ACC112 (cell line): ENCODE data around the gene LSM5.
A peak's percentile ranks its signal among the peaks of the same experiment; 100 is the strongest.

Experiments used
- H2AFZ ChIP-seq: fragments of 200-600 bp; sonication (generic); one replicate; pipeline ENCODE4 v1.6.0; 2017; ENCODE audit warnings: antibody characterized with exemption, low read length; ENCODE audit not compliant: unreplicated experiment
- H3K27ac ChIP-seq: fragments of 200-600 bp; sonication (generic); 2 replicates; pipeline ENCODE4 v1.5.1; 2014; ENCODE audit warnings: low read depth, mild to moderate bottlenecking, antibody characterized with exemption, low read length, moderate library complexity
- H3K27me3 ChIP-seq: fragments of 200-600 bp; sonication (generic); 2 replicates; pipeline ENCODE4 v1.6.1; 2014; ENCODE audit warnings: mild to moderate bottlenecking, antibody characterized with exemption, low read length, moderate library complexity, mixed read lengths; ENCODE audit not compliant: insufficient read depth
- H3K36me3 ChIP-seq: fragments of 200-600 bp; sonication (generic); 2 replicates; pipeline ENCODE4 v1.6.1; 2016; ENCODE audit warnings: mild to moderate bottlenecking, antibody characterized with exemption, low read length, moderate library complexity, mixed read lengths; ENCODE audit not compliant: insufficient read depth
- H3K4me1 ChIP-seq: fragments of 200-600 bp; sonication (generic); one replicate; pipeline ENCODE4 v1.6.1; 2016; ENCODE audit warnings: low read length, mixed read lengths; ENCODE audit not compliant: insufficient read depth, unreplicated experiment, control insufficient read depth
- H3K4me3 ChIP-seq: fragments of 200-600 bp; sonication (generic); 2 replicates; pipeline ENCODE4 v1.5.1; 2014; ENCODE audit warnings: mild to moderate bottlenecking, low read depth, low read length
- H3K79me2 ChIP-seq: fragments of 200-600 bp; sonication (generic); one replicate; pipeline ENCODE4 v1.6.0; 2016; ENCODE audit warnings: low read length; ENCODE audit not compliant: control insufficient read depth, unreplicated experiment, insufficient read depth

Gene LSM5

GRCh38 chr7:32490127-32490796, at the start of gene LSM5:
TSS of gene LSM5 (minus strand) at chr7:32490380. CDS start at chr7:32490365, 15 bp downstream.
- Histone ChIP-seq H3K4me1 (peaks cover 16% of the 10 kb centered on the region), H3K27ac (peak within 1 kb of the TSS; percentile 69), H3K4me3 (peak within 1 kb of the TSS; percentile 95), H2AFZ (peak within 1 kb of the TSS; percentile 98), H3K27me3 (no peaks in the 10 kb centered on the region), H3K36me3 (peaks cover 4% of the 10 kb centered on the region; the same call in 1 of the 2 replicates), H3K79me2 (peaks cover 22% of the 10 kb centered on the region)

GRCh38 chr7:32539366-32539765, 49.2 kb upstream of the LSM5 start:
- Histone ChIP-seq H3K36me3 (no peaks in the 10 kb centered on the region), H3K4me1 (peaks cover 8% of the 10 kb centered on the region), H3K27me3 (no peaks in the 10 kb centered on the region), H3K4me3 (no peak overlapping the region), H2AFZ (no peak overlapping the region), H3K79me2 (peaks cover 47% of the 10 kb centered on the region), H3K27ac (no peak overlapping the region)

GRCh38 chr7:32537760-32538159, 47.6 kb upstream of the LSM5 start:
- Histone ChIP-seq H3K27me3 (no peaks in the 10 kb centered on the region), H3K4me3 (no peak overlapping the region), H3K27ac (no peak overlapping the region), H3K4me1 (peaks cover 8% of the 10 kb centered on the region), H3K36me3 (no peaks in the 10 kb centered on the region), H2AFZ (no peak overlapping the region), H3K79me2 (peaks cover 42% of the 10 kb centered on the region)

DNA sequence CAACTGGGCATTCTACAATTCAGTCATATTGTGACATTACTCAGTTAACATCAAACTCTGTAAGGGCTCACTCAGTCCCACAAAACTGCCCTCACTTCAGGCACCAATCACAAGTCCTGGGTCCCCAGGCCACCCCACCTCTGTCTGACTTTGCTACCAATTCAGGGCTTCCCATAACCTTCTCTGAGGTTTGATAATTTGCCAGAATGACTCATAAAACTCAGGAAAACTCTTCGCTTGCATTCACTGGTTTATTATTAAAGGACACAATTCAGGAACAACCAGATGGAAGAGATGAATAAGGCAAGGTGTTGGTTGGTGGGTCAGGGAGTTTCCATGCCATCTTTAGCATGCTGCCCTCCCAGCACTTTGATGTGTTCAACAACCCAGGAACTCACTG, 46.4 kb upstream of the LSM5 start:
- peaks cover 43% of the 10 kb centered on the region for H3K79me2 ChIP-seq
- H3K4me1 ChIP-seq = peaks cover 8% of the 10 kb centered on the region
- no peak overlapping the region for H3K27ac ChIP-seq
- no peaks in the 10 kb centered on the region for H3K27me3 ChIP-seq
- H3K36me3 ChIP-seq = no peaks in the 10 kb centered on the region
- H2AFZ ChIP-seq = no peak overlapping the region
- H3K4me3 ChIP-seq = no peak overlapping the region

DNA sequence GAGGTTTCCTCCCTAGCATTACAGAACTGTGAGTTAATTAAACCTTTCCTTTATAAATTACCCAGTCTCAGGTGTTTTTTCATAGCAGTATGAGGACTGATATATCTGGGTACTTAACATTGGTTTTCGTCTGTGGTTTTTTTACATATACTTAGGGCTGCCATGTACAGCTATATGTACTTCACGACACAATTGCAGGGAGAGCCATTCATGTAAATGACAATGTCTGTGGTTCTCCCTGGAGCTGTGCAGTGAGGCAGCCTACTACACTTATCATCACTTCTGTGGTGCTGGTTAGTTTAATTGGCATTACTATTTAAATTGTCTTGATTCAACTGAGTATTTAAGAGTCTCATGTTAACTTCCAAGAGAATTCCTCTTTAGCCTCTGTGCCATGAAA, 45.8 kb upstream of the LSM5 start:
- Histone ChIP-seq H3K27ac (no peak overlapping the region), H3K27me3 (no peaks in the 10 kb centered on the region), H3K36me3 (no peaks in the 10 kb centered on the region), H3K4me1 (peaks cover 8% of the 10 kb centered on the region), H3K79me2 (peaks cover 43% of the 10 kb centered on the region), H2AFZ (no peak overlapping the region), H3K4me3 (no peak overlapping the region)

- Histone ChIP-seq H3K27me3 (no peaks in the 10 kb centered on the region), H3K4me1 (peaks cover 8% of the 10 kb centered on the region), H3K79me2 (peaks cover 43% of the 10 kb centered on the region), H3K4me3 (no peak overlapping the region), H3K27ac (no peak overlapping the region), H2AFZ (no peak overlapping the region), H3K36me3 (no peaks in the 10 kb centered on the region)
Measured at GRCh38 chr7:32535162-32535702, 45.1 kb upstream of the LSM5 start.

DNA sequence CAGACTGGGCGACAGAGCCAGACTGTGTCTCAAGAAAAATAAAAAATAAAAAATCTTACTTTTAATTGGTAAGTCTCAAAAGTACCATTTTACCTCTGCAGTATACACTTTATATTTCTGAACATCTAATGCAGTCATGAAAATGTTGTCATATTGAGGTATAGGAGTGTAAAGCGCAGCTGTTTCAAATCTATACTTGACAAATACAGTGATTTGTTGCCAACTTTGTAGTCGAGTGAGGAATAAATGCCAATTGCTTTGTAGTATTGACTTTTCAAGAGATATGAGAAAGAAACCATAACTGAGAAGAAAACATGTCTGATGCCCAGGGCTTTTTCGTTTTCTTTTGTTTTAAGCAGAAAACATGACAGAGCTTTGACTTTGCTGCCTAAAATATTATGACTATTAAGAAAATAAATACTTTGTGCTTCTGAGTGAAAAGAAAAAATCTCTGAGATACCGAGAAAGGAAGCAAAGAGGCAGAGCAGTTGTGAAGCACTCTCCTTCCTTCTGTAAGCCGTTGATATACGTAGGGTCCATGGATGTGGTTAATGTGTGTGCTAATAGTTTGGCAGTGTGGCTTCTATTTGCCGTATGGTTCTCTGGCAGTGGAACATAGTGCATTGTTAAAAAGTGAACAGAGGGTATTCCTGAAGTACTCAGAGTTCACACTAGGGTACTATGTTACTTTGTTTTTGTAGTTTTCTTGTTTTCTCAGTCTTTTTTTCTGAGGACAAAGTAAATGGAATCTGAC, 43.3 kb upstream of the LSM5 start:
- no peak overlapping the region for H3K4me3 ChIP-seq
- no peaks in the 10 kb centered on the region for H3K36me3 ChIP-seq
- no peaks in the 10 kb centered on the region for H3K27me3 ChIP-seq
- H3K79me2 ChIP-seq = peaks cover 37% of the 10 kb centered on the region
- no peak overlapping the region for H2AFZ ChIP-seq
- H3K4me1 ChIP-seq = peaks cover 8% of the 10 kb centered on the region
- no peak overlapping the region for H3K27ac ChIP-seq

DNA sequence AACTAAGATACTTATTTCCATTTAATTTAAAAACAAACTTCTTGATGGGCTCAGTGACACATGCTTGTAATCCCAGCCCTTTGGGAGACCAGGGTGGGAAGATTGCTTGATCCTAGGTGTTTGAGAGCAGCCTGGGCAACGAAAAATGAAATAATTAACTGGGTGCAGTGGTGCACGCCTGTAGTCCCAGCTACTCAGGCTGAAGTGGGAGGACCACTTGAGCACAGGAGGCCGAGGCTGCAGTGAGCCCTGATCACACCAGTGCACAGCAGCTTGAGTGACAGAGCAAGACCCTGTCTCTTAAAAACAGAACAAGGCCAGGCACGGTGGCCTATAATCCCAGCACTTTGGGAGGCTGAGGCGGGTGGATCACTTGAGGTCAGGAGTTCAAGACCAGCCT, 42.5 kb upstream of the LSM5 start:
- H2AFZ ChIP-seq = no peak overlapping the region
- H3K4me1 ChIP-seq = peaks cover 8% of the 10 kb centered on the region
- H3K79me2 ChIP-seq = peaks cover 36% of the 10 kb centered on the region
- no peaks in the 10 kb centered on the region for H3K27me3 ChIP-seq
- H3K27ac ChIP-seq = no peak overlapping the region
- H3K36me3 ChIP-seq = no peaks in the 10 kb centered on the region
- H3K4me3 ChIP-seq = no peak overlapping the region

GRCh38 chr7:32532086-32532485, 41.9 kb upstream of the LSM5 start:
- Histone ChIP-seq H3K27ac (no peak overlapping the region), H3K4me3 (no peak overlapping the region), H3K79me2 (peaks cover 33% of the 10 kb centered on the region)

DNA sequence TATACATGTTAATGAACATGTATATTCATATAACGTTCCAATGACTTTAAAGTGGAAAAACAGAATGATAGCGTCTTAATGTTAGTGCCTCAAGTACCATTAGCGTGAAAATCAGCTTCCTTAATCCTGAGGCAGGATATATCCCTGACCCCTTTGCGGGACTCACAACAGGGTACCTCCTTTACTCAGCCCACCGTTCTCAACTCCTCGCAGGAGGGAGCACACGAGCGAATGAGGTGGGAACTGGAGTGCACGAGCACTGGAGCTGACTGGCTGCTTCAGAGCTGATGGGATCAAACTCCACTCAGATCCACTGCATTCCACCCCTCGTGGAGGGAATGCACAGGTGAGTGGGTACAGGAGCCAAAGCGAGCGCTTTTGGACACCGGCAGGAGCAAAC, 41.2 kb upstream of the LSM5 start:
- Histone ChIP-seq H3K4me1 (peaks cover under 1% of the 10 kb centered on the region), H3K27ac (no peak overlapping the region), H2AFZ (no peak overlapping the region), H3K36me3 (no peaks in the 10 kb centered on the region), H3K79me2 (peaks cover 26% of the 10 kb centered on the region), H3K27me3 (no peaks in the 10 kb centered on the region), H3K4me3 (no peak overlapping the region)

More at GRCh38 chr7:32532086-32532485, 41.9 kb upstream of the LSM5 start:
- Histone ChIP-seq H3K36me3 (no peaks in the 10 kb centered on the region), H2AFZ (no peak overlapping the region), H3K4me1 (peaks cover 7% of the 10 kb centered on the region), H3K27me3 (no peaks in the 10 kb centered on the region)
